H1 (cell line): ENCODE data around the gene LMAN1L. TPM values are rescaled to one million over a fixed set of nuclear protein-coding genes. Genes with fewer than 3 reads are reported as not detected.

Experiments
- CTCF ChIA-PET: fragments of 300-600 bp; sonication (Branson Sonifier 250); formaldehyde crosslinking; loops from one replicate; lab custom pipeline; 2021; ENCODE audit not compliant: partially characterized antibody; lab: Charles Lee
- POLR2A ChIA-PET: fragments of 300-600 bp; sonication (Branson Sonifier 250); formaldehyde crosslinking; loops from one replicate; lab custom pipeline; 2021; ENCODE audit warnings: inconsistent platforms; ENCODE audit not compliant: partially characterized antibody; lab: Charles Lee
- DNase-seq, 2 experiments: peaks; one replicate each; pipeline versions ENCODE4 v3.0.0 to v3.0.0-alpha.2; 2010 to 2022; ENCODE audit warnings: low spot score in 2 of 2, low read depth in 1 of 2, mixed read lengths in 1 of 2
- FAIRE-seq: peaks from 2 replicates; lab custom pipeline; 2011; peaks lifted over from hg19 to GRCh38; lab: Jason Lieb, UNC
- H2AFZ ChIP-seq: 2 replicates; pipeline ENCODE4 v1.8.1; 2012; ENCODE audit warnings: low read length, inconsistent platforms
- H2AK5ac ChIP-seq: 2 replicates; pipeline ENCODE4 v1.6.1; 2013; ENCODE audit warnings: low read depth, low read length
- H2BK120ac ChIP-seq: replicated peaks from 2 replicates; pipeline ENCODE3; 2013; ENCODE audit warnings: low read depth, low read length, inconsistent platforms
- H2BK12ac ChIP-seq: 2 replicates; pipeline ENCODE4 v1.6.1; 2013; ENCODE audit warnings: low read depth, low read length
- H2BK15ac ChIP-seq: 2 replicates; pipeline ENCODE4 v1.6.1; 2013; ENCODE audit warnings: low read length
- H2BK20ac ChIP-seq: 2 replicates; pipeline ENCODE4 v1.6.1; 2013; ENCODE audit warnings: low read length
- H2BK5ac ChIP-seq: 2 replicates; pipeline ENCODE4 v1.6.1; 2013; ENCODE audit warnings: low read depth, low read length
- H3K14ac ChIP-seq: 2 replicates; pipeline ENCODE4 v1.6.1; 2013; ENCODE audit warnings: inconsistent platforms; ENCODE audit not compliant: insufficient read length
- H3K18ac ChIP-seq: 2 replicates; pipeline ENCODE4 v1.6.1; 2013; ENCODE audit warnings: low read length; ENCODE audit errors: extremely low read depth
- H3K23ac ChIP-seq: 2 replicates; pipeline ENCODE4 v1.6.1; 2013; ENCODE audit warnings: inconsistent platforms; ENCODE audit not compliant: insufficient read length
- H3K23me2 ChIP-seq: 2 replicates; pipeline ENCODE4 v1.6.1; 2013; ENCODE audit warnings: low read depth, low read length
- H3K27ac ChIP-seq: 2 replicates; pipeline ENCODE4 v1.6.1; 2011; ENCODE audit warnings: low read depth, low read length, inconsistent platforms
- H3K27me3 ChIP-seq, 4 experiments: replicated peaks in 1 of 4; 1 replicate in 1 of 4; 2 replicates in 3 of 4; pipeline versions ENCODE4 v1.6.1 to v1.8.1; 2011 to 2013; ENCODE audit warnings: low read length in 3 of 4, mild to moderate bottlenecking in 3 of 4, inconsistent platforms in 2 of 4, mixed read lengths in 2 of 4, moderate library complexity in 1 of 4; ENCODE audit not compliant: control insufficient read depth in 3 of 4, insufficient read depth in 3 of 4; ENCODE audit errors: extremely low read depth in 1 of 4
- H3K36me3 ChIP-seq, 4 experiments: 2 replicates each; pipeline versions ENCODE4 v1.6.1 to v1.8.1; 2011 to 2013; ENCODE audit warnings: mild to moderate bottlenecking in 4 of 4, low read length in 3 of 4, moderate library complexity in 2 of 4, control low read depth in 1 of 4, inconsistent platforms in 1 of 4; ENCODE audit not compliant: insufficient read depth in 4 of 4, control insufficient read depth in 2 of 4
- H3K4ac ChIP-seq: replicated peaks from 2 replicates; pipeline ENCODE3; 2013; ENCODE audit warnings: low read length, low read depth, mixed read lengths, inconsistent platforms; ENCODE audit not compliant: insufficient read length
- H3K4me1 ChIP-seq, 4 experiments: replicated peaks in 1 of 4; 1 replicate in 1 of 4; 2 replicates in 3 of 4; pipeline versions ENCODE4 v1.6.1 to v1.8.1; 2011 to 2013; ENCODE audit warnings: low read length in 3 of 4, inconsistent platforms in 2 of 4, mixed read lengths in 1 of 4; ENCODE audit not compliant: insufficient read depth in 4 of 4, control insufficient read depth in 3 of 4
- H3K4me2 ChIP-seq, 2 experiments: 2 replicates each; pipeline versions ENCODE4 v1.6.1 to v1.8.1; 2011 to 2013; ENCODE audit warnings: low read depth in 2 of 2, low read length in 2 of 2, control low read depth in 1 of 2, inconsistent platforms in 1 of 2, mild to moderate bottlenecking in 1 of 2; ENCODE audit not compliant: insufficient read depth in 1 of 2
- H3K4me3 ChIP-seq, 4 experiments: fragments of 200-600, 300-600 bp in 1 of 4; sonication (generic), shearing (Covaris generic), sonication (Bioruptor Twin) in 1 of 4; 2 replicates each; pipeline versions ENCODE4 v1.5.1 to v1.8.1; 2011 to 2016; ENCODE audit warnings: low read length in 4 of 4, low read depth in 3 of 4, control low read depth in 2 of 4, inconsistent platforms in 2 of 4, mild to moderate bottlenecking in 2 of 4, mixed read lengths in 1 of 4, moderate library complexity in 1 of 4; ENCODE audit not compliant: insufficient read depth in 2 of 4; ENCODE audit errors: extremely low read depth in 1 of 4
- H3K56ac ChIP-seq: replicated peaks from 2 replicates; pipeline ENCODE3; 2013; ENCODE audit warnings: low read depth, mild to moderate bottlenecking, mixed read lengths, low read length, inconsistent platforms; ENCODE audit not compliant: insufficient read length
- H3K79me1 ChIP-seq: 2 replicates; pipeline ENCODE4 v1.6.1; 2013; ENCODE audit warnings: low read depth, low read length, control low read depth
- H3K79me2 ChIP-seq, 2 experiments: 2 replicates each; pipeline versions ENCODE4 v1.6.1 to v1.8.1; 2012 to 2013; ENCODE audit warnings: low read length in 2 of 2, mild to moderate bottlenecking in 2 of 2, inconsistent platforms in 1 of 2; ENCODE audit not compliant: insufficient read depth in 2 of 2, control insufficient read depth in 1 of 2
- H3K9ac ChIP-seq, 4 experiments: replicated peaks in 1 of 4; 1 replicate in 1 of 4; 2 replicates in 3 of 4; pipeline versions ENCODE4 v1.6.1 to v1.8.1; 2011 to 2013; ENCODE audit warnings: low read depth in 3 of 4, low read length in 3 of 4, control low read depth in 2 of 4, mild to moderate bottlenecking in 2 of 4, moderate library complexity in 2 of 4, inconsistent platforms in 1 of 4; ENCODE audit errors: extremely low read depth in 1 of 4
- H3K9me3 ChIP-seq, 2 experiments: 2 replicates each; pipeline versions ENCODE4 v1.6.1 to v1.8.1; 2012 to 2013; ENCODE audit warnings: mild to moderate bottlenecking in 2 of 2, moderate library complexity in 2 of 2, control low read depth in 1 of 2, inconsistent platforms in 1 of 2, low read depth in 1 of 2, low read length in 1 of 2, mixed read lengths in 1 of 2; ENCODE audit not compliant: insufficient read depth in 2 of 2
- H4K20me1 ChIP-seq, 2 experiments: replicated peaks in 1 of 2; 2 replicates each; pipeline versions ENCODE3 to v1.8.1; 2011 to 2013; ENCODE audit warnings: inconsistent platforms in 2 of 2, low read length in 2 of 2, mild to moderate bottlenecking in 1 of 2; ENCODE audit not compliant: insufficient read depth in 2 of 2, control insufficient read depth in 1 of 2
- H4K5ac ChIP-seq: 2 replicates; pipeline ENCODE4 v1.6.1; 2013; ENCODE audit warnings: low read length, low read depth, mixed read lengths, inconsistent platforms; ENCODE audit not compliant: insufficient read length
- H4K8ac ChIP-seq: 2 replicates; pipeline ENCODE4 v1.8.0; 2013; ENCODE audit warnings: mild to moderate bottlenecking, moderate library complexity, low read length, inconsistent platforms; ENCODE audit not compliant: insufficient read depth; ENCODE audit errors: extremely low read depth
- H4K91ac ChIP-seq: replicated peaks from 2 replicates; pipeline ENCODE3; 2013; ENCODE audit warnings: low read length, mixed read lengths, inconsistent platforms; ENCODE audit not compliant: insufficient read length
- CEBPB ChIP-seq: IDR thresholded peaks from 2 replicates; pipeline ENCODE4 v1.6.1; 2012; ENCODE audit warnings: low read depth, low read length
- CHD1 ChIP-seq: IDR thresholded peaks from 2 replicates; pipeline ENCODE4 v1.6.1; 2012; ENCODE audit warnings: low read depth, low read length, improper control_type of control experiment
- CREB1 ChIP-seq: IDR thresholded peaks from 2 replicates; pipeline ENCODE4 v1.6.1; 2012; ENCODE audit warnings: inconsistent platforms
- CTBP2 ChIP-seq: IDR thresholded peaks from 2 replicates; pipeline ENCODE4 v1.7.0; 2011; ENCODE audit warnings: borderline replicate concordance, mild to moderate bottlenecking, moderate library complexity, mixed read lengths, low read length; ENCODE audit not compliant: insufficient read depth, insufficient read length
- FOSL1 ChIP-seq: IDR thresholded peaks from 2 replicates; pipeline ENCODE4 v1.6.1; 2011; ENCODE audit warnings: mild to moderate bottlenecking, low read depth, low read length, moderate library complexity; ENCODE audit not compliant: insufficient read depth
- HDAC2 ChIP-seq, 2 experiments: fragments of 300-600 bp in 1 of 2; sonication (generic) in 1 of 2; IDR thresholded peaks; 2 replicates each; pipeline ENCODE4 v1.6.1; 2011 to 2012; ENCODE audit warnings: low read depth in 2 of 2, low read length in 2 of 2, mild to moderate bottlenecking in 2 of 2, moderate library complexity in 2 of 2, borderline replicate concordance in 1 of 2, inconsistent platforms in 1 of 2
- JUN ChIP-seq: IDR thresholded peaks from 2 replicates; pipeline ENCODE4 v1.6.1; 2011; ENCODE audit warnings: low read depth, mild to moderate bottlenecking, improper control_type of control experiment, low read length
- RFX5 ChIP-seq: IDR thresholded peaks from 2 replicates; pipeline ENCODE4 v1.6.1; 2011; ENCODE audit warnings: low read depth, low read length, improper control_type of control experiment, borderline replicate concordance
- SAP30 ChIP-seq: fragments of 300-600 bp; sonication (generic); IDR thresholded peaks from 2 replicates; pipeline ENCODE4 v1.7.1; 2012; ENCODE audit warnings: low read length, moderate library complexity, mild to moderate bottlenecking, inconsistent platforms; ENCODE audit not compliant: insufficient read depth, insufficient replicate concordance
- SP1 ChIP-seq: IDR thresholded peaks from 2 replicates; pipeline ENCODE4 v1.6.1; 2011; ENCODE audit warnings: low read depth, low read length
- TAF7 ChIP-seq: optimal IDR thresholded peaks from 2 replicates; pipeline ENCODE3; 2011; ENCODE audit warnings: low read depth, mild to moderate bottlenecking, inconsistent platforms, low read length, moderate library complexity, borderline replicate concordance
- USF2 ChIP-seq: IDR thresholded peaks from 2 replicates; pipeline ENCODE4 v1.6.1; 2011; ENCODE audit warnings: low read length, improper control_type of control experiment
- WGBS, 2 experiments: shearing (Covaris generic) in 1 of 2; methylation state at CpG; one replicate each; pipeline versions ENCODE4 v1.1.6 to v1.1.7; 2013 to 2015; ENCODE audit warnings: low lambda C conversion rate in 2 of 2, mixed read lengths in 2 of 2, inconsistent platforms in 1 of 2, low coverage in 1 of 2, missing lambda C conversion rate in 1 of 2; ENCODE audit not compliant: insufficient replicate concordance in 2 of 2, insufficient coverage in 1 of 2, insufficient read length in 1 of 2; ENCODE audit errors: extremely low coverage in 1 of 2, missing lambda C conversion rate in 1 of 2; 5-methylcytosine and 5-hydroxymethylcytosine counted together
- polyA plus RNA-seq, 7 experiments: library from polyadenylated mRNA; depleted of rRNA in 3 of 7; stranded (reverse) in 5 of 7; unstranded in 2 of 7; fragments of >200 nt in 5 of 7; fragments of 200-250 nt in 2 of 7; gene quantifications; 1 replicate in 5 of 7; 2 replicates in 1 of 7; 4 replicates in 1 of 7; pipeline versions ENCODE4 v1.2.1 to v1.2.3, GENCODE V29; 2011 to 2013; ENCODE audit warnings: missing spikeins in 2 of 7, mixed read lengths in 2 of 7
- total RNA-seq: library from RNA; stranded (reverse); fragmentation: NEBNext Ultra II Directional; extraction: Animal tissue kit (Norgen Biotek cat#: 25700); gene quantifications from 2 replicates; pipeline ENCODE4 v1.2.1, GENCODE V29; 2021

LMAN1L gene
- total and polyA plus RNA-seq, 2 of the 8 experiments (the other 6 are each of a cell fraction or from before 2014, with no cell fraction given), result not detected

GRCh38 chr15:74775132-74775562 lies 37.5 kb upstream of the LMAN1L start:
- DNase-seq (no peak), FAIRE-seq (no peak)
- Histone ChIP-seq H2BK15ac (no peak overlapping the region), H3K79me2 (no peaks in the 10 kb centered on the region), H2BK5ac (no peak overlapping the region), H4K8ac (no peak overlapping the region), H3K9me3 (no peaks in the 10 kb centered on the region), H3K56ac (no peak overlapping the region), H3K79me1 (no peaks in the 10 kb centered on the region), H3K36me3 (no peaks in the 10 kb centered on the region), H2BK120ac (no peak overlapping the region), H4K20me1 (peaks cover 0 to 2% of the 10 kb centered on the region in 2 experiments), H3K18ac (no peak overlapping the region), H3K23me2 (no peaks in the 10 kb centered on the region), H3K9ac (no peak overlapping the region), H2AK5ac (no peak overlapping the region), H3K4me3 (no peak overlapping the region), H4K91ac (no peak overlapping the region), H3K27ac (no peak overlapping the region), H2BK20ac (no peak overlapping the region), H4K5ac (no peak overlapping the region), H3K4me1 (peaks cover 4 to 15% (median 6%) of the 10 kb centered on the region in 4 experiments; a peak in 6 of 7 replicates), H3K14ac (no peak overlapping the region), H3K4me2 (no peak overlapping the region), H2BK12ac (no peak overlapping the region), H2AFZ (no peak overlapping the region), H3K27me3 (peaks cover 0 to under 1% (median 0%) of the 10 kb centered on the region in 4 experiments; a peak in 1 of 7 replicates), H3K4ac (no peak overlapping the region), H3K23ac (no peak overlapping the region)
- WGBS, 2 experiments, result 91% methylated on average over 5 of the region's 5 CpGs; no CpG with 5 or more reads in 1 of the 2 experiments
- ChIA-PET POLR2A (interaction anchor here (1.2 kb wide), 1 partner anchor 45 kb away, joined by 4 read pairs; no protein-coding TSS in a partner anchor), CTCF (interaction anchor here (0.9 to 53.7 kb wide), 7 partner anchors 9 to 181 kb away, joined by 3 to 1439 read pairs (median 11); partner anchors contain the start of genes CLK3, CPLX3 and RPP25)
- TF ChIP-seq FOSL1 (no peak), CTBP2 (no peak), SP1 (no peak), TAF7 (no peak), HDAC2 (IDR thresholded peaks at IDR 0.05; ENCODE audit: borderline replicate concordance in 1 of 2, low read depth in 2 of 2, low read length in 2 of 2) (no peak), CEBPB (no peak), JUN (no peak), SAP30 (no peak), USF2 (no peak), RFX5 (no peak), CHD1 (no peak), CREB1 (no peak)
